Glomerular endothelial cell (primary cell): Measurements from ENCODE around the gene NEK1. TPM values are rescaled to one million over a fixed set of nuclear protein-coding genes. Genes with fewer than 3 reads are reported as not detected.

ENCODE experiments used
- DNase-seq: peaks from one replicate; pipeline ENCODE4 v3.0.0-alpha.2; 2011; ENCODE audit warnings: low read depth, low spot score; ENCODE audit errors: extremely low read depth
- total RNA-seq: library from RNA; depleted of rRNA; stranded (reverse); fragments of >200 nt; gene quantifications from 2 replicates; pipeline ENCODE4 v1.2.3, GENCODE V29; 2015

Gene NEK1
- total RNA-seq, 1 donor from 2014 or later = 10.2 TPM

DNA sequence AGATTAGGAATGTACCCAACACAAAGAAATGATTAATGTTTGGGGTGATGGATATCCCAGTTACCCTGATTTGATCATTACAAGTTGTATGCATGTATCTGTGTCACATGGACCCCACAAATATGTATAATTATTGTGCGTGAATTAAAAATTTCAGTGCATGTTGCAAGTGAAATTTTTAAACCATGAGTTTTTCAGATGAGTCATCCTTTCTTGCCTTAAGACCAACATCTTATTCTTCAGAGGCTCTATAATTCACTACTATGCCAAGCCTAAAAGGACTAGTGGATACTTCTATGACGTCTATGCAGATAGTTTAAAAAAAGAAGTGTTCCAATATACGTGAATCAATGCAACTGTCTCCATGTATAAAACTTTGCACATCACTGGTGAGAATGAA lies 228.7 kb downstream of the NEK1 start:
- DNase-seq = no peak

DNA sequence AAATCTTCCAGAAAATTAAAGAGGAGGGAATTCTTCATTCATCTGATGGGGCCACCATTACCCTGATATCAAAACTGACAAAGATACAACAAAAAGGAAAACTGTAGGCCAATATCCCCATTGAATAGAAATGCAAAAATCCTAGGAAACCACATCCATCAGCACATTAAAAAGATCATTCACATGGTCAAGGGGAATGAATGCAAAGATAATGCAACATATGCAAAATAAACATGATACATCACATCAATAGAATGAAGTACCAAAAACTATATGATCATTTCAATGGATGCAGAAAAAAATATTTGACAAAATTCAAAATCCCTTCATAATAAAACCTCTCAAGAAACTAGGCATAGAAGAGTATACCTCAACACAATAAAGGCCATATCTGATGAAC lies 232.7 kb downstream of the NEK1 start:
- no peak for DNase-seq

DNA sequence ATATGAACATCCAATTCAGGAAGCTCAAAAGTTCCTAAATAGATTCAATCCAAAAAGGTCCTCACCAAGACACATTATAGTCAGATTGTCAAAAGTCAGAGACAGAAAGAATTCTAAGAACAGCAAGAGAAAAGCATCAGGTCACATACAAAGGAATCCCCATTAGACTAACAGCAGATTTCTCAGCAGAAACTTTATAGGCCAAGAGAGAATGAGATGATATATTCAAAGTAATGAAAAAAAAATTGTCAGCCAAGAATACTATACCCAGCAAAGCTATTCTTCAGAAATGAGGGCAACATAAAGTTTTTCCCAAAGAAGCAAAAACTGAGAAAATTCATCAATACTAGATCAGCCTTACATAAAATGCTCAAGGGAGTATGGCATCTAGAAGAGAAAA lies 235.0 kb downstream of the NEK1 start:
- DNase-seq = no peak

DNA sequence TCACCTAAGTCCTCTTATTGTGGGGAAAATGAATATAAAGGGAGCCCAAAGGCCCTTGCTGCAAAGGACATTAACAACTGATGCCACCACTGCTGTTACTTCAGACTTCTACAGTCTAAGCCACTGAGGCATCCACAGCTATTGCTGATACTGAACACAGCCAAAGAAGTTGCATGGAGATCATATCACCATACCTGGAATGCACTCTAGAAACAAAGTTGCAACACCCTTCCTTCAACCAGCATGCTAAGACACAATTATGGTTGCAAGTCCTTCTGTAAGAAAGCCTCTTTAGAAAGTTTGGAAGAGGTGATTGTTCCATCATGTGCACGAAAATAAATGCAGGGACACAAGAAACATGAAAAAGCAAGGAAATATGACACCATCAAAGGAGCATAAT lies 236.0 kb downstream of the NEK1 start:
- no peak for DNase-seq

DNA sequence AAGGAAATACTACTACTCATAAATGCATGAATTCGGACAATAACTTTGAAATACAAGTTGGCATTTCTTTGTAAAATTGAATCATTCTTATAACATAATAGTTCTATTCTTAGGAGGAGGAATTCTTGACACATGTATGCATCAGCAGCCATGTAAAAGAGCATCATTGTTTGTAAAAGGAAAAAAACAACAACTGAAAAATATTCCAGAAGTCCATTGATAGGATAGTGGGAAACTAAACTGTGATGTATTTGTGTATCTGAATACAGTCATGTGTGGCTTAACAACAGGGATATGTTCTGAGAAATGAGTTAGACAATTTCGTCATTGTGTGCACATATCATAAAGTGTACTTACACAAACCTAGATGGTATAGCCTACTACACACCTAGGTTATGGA lies 239.6 kb downstream of the NEK1 start:
- DNase-seq = no peak

DNA sequence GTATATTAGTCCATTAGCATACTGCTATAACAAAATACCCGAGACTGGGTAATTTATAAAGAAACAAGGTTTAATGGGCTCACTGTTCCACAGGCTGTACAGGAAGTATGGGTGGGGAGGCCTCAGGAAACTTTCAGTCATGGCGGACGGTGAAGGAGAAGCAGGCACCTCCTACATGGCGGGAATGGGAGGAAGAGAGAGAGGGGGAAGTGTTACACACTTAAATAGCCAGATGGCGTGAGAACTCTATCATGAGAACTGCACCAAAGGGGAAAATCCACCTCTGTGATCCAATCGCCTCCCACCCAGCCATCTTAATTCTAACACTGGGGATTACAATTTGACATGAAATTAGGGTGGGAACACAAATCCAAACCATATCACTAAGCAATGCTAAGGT lies 242.7 kb downstream of the NEK1 start:
- no peak for DNase-seq

DNA sequence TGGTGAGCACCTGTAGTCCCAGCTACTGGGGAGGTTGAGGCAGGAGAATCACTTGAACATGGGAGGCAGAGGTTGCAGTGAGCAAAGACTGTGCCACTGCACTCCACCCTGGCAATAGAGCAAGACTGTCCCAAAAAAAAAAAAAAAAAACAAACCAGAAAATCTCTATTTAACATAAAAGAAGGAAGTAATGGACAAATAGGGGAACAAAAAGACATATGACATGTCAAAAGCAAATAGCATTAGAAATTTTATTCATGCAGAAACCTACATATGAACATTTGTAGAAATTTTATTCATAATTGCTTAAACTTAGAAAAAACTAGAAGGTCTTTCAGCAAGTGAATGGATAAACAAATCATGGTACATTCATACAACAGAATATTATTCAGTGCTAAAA lies 244.6 kb downstream of the NEK1 start:
- DNase-seq = no peak

DNA sequence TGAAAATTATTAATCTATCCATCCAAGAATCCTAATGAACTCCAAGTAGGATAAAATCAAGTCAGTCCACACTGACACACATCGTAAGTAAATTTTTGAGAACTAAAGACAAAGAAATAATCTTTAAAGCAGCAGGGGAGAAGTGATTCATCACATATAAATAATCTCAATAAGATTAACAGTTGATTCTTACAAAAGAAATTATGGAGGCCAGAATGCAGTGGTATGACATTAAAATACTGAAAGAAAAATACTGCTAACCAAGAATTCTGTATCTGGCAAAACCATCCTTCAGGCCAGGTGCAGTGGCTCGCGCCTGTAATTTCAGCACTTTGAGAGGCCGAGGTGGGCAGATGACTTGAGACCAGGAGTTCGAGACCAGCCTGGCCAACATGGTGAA lies 245.6 kb downstream of the NEK1 start:
- DNase-seq = no peak

DNA sequence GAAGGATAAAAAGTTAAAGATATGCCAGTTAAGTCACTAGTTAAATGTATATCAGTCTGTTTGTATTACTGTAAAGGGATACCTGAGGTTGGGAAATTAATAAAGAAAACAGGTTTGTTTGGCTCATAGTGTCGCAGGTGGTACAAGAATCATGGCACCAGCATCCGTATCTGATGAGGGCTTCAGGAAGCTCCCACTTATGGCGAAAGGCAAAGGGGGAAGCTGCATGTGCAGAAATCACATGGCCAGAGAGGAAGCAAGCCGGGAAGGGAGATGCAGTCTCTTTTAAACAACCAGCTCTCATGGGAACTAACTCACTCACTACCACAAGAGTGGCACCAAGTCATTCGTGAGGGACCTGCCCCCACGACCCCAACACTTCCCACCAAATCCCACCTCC lies 249.8 kb downstream of the NEK1 start:
- no peak for DNase-seq

DNA sequence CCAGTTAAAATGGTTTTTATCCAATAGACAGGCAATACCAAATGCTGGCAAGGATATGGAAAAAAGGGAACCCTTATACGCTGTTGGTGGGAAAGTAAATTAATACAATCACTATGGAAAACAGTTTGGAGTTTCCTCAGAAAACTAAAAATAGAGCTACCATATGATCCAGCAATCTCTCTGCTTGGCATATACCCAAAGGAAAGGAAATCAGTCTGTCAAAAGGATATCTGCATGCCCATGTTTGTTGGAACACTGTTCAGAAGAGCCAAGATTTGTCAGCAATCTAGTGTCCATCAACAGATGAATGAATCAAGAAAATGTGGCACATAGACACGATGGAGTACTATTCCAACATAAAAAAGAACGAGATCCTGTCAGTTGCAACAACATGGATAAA lies 250.6 kb downstream of the NEK1 start:
- DNase-seq = no peak

DNA sequence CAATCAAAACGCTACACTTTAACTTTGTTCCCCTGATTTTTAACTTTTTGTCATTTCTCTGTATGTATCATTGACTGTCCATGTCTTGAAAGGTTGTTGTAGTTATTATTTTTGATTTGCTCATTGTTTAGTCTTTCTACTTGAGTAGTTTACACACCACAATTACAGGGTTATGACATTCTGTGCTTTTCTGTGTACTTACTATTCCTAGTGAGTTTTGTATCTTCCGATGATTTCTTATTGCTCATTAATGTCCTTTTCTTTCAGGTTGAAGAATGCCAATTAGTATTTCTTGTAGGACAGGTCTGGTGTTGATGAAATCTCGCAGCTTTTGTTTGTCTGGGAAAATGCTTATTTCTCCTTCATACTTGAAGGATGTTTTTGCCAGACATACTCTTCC lies 252.4 kb downstream of the NEK1 start:
- DNase-seq = no peak

DNA sequence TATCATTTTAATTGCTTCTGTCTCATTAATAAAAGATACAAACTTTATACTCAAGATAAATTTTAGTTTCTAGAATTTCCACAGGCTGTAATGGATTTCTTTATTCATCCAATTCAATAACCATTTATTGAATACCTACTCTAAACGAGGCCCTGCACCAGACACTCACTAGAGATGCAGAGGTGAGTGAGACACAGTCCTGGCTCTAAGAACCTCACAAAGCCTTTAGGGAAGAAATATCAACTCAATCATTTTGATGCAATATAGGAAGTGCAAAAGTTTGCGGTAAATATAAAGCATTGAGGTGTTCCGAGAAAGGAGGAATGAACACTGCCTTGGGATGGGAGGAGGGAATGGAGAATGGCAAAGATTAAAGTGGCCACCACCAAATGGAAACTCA lies 260.0 kb downstream of the NEK1 start:
- no peak for DNase-seq

DNA sequence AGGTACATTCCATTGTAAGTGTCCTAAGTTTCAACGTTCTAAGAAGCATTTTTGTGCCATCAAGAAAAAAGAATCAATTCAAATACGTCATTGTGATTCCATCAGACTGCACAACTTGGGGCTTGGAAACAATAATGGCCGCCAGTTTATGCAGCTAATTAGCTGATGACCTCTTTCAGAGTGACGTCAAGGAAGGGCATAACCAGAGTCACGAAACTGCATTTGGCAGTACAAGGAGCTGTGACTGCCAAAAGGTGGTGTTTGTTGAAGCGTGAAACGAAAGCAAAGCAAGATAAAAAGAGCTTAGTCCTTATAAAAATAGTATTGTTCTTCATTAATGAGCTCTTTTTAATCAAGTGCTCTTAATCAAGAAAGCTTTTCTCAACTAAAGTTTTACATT lies 260.5 kb downstream of the NEK1 start:
- no peak for DNase-seq

DNA sequence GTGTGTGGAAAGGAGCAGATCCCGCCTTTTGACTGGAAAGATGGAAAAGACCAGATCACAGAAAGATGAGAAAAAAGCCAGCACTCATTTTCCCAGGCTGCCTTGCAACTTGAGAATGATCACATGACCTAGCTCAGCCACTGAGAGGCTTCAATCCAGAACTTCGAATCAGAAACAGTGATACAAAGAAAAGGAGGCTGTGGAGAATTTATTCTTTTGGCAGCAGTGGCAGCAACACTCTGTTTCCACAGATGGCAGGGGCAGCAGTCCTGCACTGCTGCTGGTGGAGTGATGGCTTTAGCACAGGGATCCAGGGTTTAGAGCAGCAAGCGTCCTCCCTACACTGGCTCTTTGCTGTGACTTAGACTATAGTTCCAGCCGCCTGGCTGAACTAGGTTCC lies 263.8 kb downstream of the NEK1 start:
- DNase-seq = no peak

DNA sequence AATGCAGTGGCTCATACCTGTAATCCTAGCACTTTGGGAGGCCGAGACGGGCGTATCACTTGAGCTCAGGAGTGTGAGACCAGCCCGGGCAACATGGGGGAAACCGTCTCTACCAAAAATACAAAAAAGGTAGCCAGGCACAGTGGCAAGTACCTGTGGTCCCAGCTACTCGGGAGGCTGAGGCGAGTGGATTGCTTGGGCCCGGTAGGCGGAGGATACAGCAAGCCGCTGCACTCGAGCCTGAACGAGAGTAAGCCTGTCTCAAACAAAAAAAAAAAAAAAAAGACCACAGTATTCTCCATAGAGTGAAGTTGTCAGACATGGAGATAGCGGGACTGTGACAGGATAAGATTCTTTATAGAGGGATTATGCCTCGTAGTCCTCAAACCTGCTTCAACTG lies 265.5 kb downstream of the NEK1 start:
- DNase-seq = no peak

DNA sequence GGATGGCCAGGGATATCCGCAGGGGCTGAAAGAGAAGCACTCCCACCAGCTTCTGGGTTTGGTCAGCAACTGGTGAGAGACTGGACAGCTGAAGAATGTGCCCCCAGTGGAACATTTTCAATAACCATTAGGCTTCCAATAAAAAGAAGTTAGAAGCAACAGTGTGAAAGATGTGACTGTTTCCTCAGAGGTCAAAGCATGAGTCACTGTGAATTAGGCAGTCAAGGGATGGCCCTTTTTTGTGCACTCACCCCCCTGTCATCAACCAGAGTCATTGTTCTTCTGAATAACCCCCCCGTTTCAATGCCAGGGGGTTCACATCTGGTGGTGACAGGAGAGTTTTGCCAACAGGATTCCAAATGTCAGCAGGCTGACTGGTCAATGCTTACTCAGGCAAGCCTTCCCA lies 267.1 kb downstream of the NEK1 start:
- no peak for DNase-seq

Other genes starting within 250 kb of the NEK1 start
- 39.4 and 45.1 TPM in 2 replicates for gene CLCN3, start 8.0 kb upstream of the NEK1 start, total RNA-seq
- gene HPF1, start 145.4 kb upstream of the NEK1 start, total RNA-seq = 17.9 and 20.6 TPM in 2 replicates